ENCODE results near the gene GORASP2.

- no peak for TF ChIP-seq CTCF (IDR thresholded peaks at IDR 0.05)
- no peak for TF ChIP-seq POLR2A (IDR thresholded peaks at IDR 0.05)
These were observed 13.6 kb downstream of the GORASP2 start for GRCh38 chr2:170942615-170943014.

All from testis (tissue), 2 donors.